Measurements from ENCODE around the gene ENO3. TPM values are rescaled to one million over a fixed set of nuclear protein-coding genes. Genes with fewer than 3 reads are reported as not detected.
"Not testable (repeated sequence)": the region's sequence is repeated elsewhere in the genome, so short reads cannot be mapped to it uniquely, and the experiment has no call there.

Gene ENO3
- 1 to 10 TPM; 1.9 to 4.6 (median 3.2) TPM for total RNA-seq (2021; fragmentation: NEBNext Ultra II Directional; extraction: Animal tissue kit (Norgen Biotek cat#: 25700))
- long read RNA-seq, partial matches to known transcripts = 0 of 1 reads
- long read RNA-seq, other reads (novel, unspliced or antisense) = 1 of 1 reads

DNA sequence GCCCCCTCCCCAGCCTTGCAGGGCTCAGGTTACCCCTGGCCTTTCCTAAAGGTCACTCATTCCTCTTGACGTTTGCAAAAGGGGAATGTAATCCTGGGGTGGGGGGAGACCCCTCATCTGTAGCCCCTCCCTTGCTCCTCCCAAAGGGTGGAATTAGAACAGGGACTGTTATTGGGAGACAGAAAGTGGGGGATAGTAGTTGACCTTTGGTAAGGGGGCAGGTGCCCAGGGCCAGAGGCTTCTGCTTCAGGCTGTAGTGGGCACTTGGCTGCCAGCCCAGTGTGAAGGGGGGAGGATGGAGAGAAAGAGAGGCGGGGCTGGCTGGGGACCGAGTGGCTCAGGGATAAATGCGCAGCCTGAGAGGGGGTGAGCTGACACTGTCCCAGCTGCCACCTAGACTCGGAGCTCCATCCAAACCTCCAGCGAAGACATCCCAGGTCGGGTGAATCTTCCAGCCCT is at the start of gene ENO3:
TSS of gene ENO3 (plus strand) at position 374 of the 459 bp plus-strand sequence. CDS start 711 bp downstream, outside the sequence.
- TF ChIP-seq, protein P1, sequence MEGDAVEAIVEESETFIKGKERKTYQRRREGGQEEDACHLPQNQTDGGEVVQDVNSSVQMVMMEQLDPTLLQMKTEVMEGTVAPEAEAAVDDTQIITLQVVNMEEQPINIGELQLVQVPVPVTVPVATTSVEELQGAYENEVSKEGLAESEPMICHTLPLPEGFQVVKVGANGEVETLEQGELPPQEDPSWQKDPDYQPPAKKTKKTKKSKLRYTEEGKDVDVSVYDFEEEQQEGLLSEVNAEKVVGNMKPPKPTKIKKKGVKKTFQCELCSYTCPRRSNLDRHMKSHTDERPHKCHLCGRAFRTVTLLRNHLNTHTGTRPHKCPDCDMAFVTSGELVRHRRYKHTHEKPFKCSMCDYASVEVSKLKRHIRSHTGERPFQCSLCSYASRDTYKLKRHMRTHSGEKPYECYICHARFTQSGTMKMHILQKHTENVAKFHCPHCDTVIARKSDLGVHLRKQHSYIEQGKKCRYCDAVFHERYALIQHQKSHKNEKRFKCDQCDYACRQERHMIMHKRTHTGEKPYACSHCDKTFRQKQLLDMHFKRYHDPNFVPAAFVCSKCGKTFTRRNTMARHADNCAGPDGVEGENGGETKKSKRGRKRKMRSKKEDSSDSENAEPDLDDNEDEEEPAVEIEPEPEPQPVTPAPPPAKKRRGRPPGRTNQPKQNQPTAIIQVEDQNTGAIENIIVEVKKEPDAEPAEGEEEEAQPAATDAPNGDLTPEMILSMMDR (IDR thresholded peaks at IDR 0.05) = no peak
- no peak for DNase-seq
- Mint-ChIP-seq H3K9me3 (no peaks in the 10 kb centered on the region), H3K4me3 (peak within 1 kb of the TSS; percentile 80), H3K27ac (peak within 1 kb of the TSS; percentile 90), H3K36me3 (ENCODE audit: low read depth) (peaks cover 20% of the 10 kb centered on the region), H3K4me1 (ENCODE audit: low read depth) (peaks cover 51% of the 10 kb centered on the region), H3K27me3 (ENCODE audit: insufficient read depth) (peaks cover 10% of the 10 kb centered on the region)

- no peaks in the 10 kb centered on the region for H3K9me3 Mint-ChIP-seq
- no peak overlapping the region for H3K4me3 Mint-ChIP-seq
- DNase-seq = no peak
- TF ChIP-seq, protein P1 (IDR thresholded peaks at IDR 0.05) = no peak
- H3K27me3 Mint-ChIP-seq (ENCODE audit: insufficient read depth) = peaks cover 8% of the 10 kb centered on the region
- H3K36me3 Mint-ChIP-seq (ENCODE audit: low read depth) = no peaks in the 10 kb centered on the region
- peaks cover 6% of the 10 kb centered on the region; the same call in 1 of the 2 replicates for H3K4me1 Mint-ChIP-seq (ENCODE audit: low read depth)
- no peak overlapping the region for H3K27ac Mint-ChIP-seq
These were observed 49.1 kb upstream of the ENO3 start for GRCh38 chr17:4901648-4902344.

DNA sequence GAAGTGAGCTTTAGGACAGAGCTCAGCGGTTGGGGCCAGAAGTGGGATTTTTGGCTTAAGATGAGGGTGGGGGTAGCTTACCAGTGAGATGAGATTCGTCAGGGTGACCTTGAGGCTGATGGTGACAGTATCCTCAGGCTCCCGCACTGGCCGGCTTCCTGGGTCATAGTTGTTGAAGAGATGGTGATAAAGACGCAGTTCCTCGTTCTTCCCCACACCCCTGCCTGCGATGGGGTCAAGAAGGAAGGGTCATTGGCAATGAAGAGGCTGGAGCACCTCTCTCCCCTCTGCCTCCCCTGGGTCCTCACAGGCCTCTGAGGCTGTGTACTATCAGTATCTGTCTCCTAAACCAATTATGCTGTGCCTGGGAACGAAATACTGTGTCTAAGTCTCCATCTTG is 48.4 kb upstream of the ENO3 start:
- no peak for DNase-seq
- Mint-ChIP-seq H3K27ac (no peak overlapping the region), H3K36me3 (ENCODE audit: low read depth) (no peaks in the 10 kb centered on the region), H3K4me1 (ENCODE audit: low read depth) (peaks cover 6% of the 10 kb centered on the region; the same call in 1 of the 2 replicates), H3K9me3 (no peaks in the 10 kb centered on the region), H3K4me3 (no peak overlapping the region), H3K27me3 (ENCODE audit: insufficient read depth) (peaks cover 10% of the 10 kb centered on the region)
- TF ChIP-seq, protein P1 (IDR thresholded peaks at IDR 0.05) = no peak

GRCh38 chr17:4903051-4903818 is 47.7 kb upstream of the ENO3 start, which contains the start of gene CHRNE:
Gene CHRNE, minus strand, starts transcription at chr17:4903098. Its CDS starts 35 bp downstream, at chr17:4903063.
- Mint-ChIP-seq H3K36me3 (ENCODE audit: low read depth) (no peaks in the 10 kb centered on the region), H3K27me3 (ENCODE audit: insufficient read depth) (peaks cover 8% of the 10 kb centered on the region), H3K4me1 (ENCODE audit: low read depth) (peaks cover 6% of the 10 kb centered on the region; the same call in 1 of the 2 replicates), H3K4me3 (no peak within 1 kb of the TSS), H3K27ac (no peak within 1 kb of the TSS), H3K9me3 (no peaks in the 10 kb centered on the region)
- peak; percentile 58 for DNase-seq
- TF ChIP-seq, protein P1 (IDR thresholded peaks at IDR 0.05) = peak; percentile 90

DNA sequence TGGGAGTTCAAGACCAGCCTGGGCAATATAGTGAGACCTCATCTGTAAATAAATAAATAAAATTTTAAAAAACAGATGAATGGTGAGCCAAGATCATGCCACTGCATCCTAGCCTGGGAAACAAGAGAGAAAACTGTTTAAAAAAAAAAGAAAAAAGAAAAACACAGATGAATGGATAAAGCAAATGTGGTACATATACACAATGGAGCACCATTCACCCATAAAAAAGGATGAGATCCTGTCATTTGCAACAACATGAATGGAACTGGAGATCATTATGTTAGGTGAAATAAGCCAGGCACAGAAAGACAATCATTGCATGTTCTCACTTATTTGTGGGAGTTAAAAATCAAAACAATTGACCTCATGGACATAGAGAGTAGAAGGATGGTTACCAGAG is 44.3 kb upstream of the ENO3 start:
- DNase-seq; H3K9me3 Mint-ChIP-seq; H3K4me3 Mint-ChIP-seq; H3K27me3 Mint-ChIP-seq (ENCODE audit: insufficient read depth); H3K4me1 Mint-ChIP-seq (ENCODE audit: low read depth); H3K27ac Mint-ChIP-seq; H3K36me3 Mint-ChIP-seq (ENCODE audit: low read depth): not testable (repeated sequence)

All from HFFc6 (cell line).